ENCODE data around the gene SMPDL3A. TPM values are rescaled to one million over a fixed set of nuclear protein-coding genes. Genes with fewer than 3 reads are reported as not detected.

SMPDL3A gene
- total RNA-seq, 2 donors from 2014 or later: 0.29 to 0.58 TPM

DNA sequence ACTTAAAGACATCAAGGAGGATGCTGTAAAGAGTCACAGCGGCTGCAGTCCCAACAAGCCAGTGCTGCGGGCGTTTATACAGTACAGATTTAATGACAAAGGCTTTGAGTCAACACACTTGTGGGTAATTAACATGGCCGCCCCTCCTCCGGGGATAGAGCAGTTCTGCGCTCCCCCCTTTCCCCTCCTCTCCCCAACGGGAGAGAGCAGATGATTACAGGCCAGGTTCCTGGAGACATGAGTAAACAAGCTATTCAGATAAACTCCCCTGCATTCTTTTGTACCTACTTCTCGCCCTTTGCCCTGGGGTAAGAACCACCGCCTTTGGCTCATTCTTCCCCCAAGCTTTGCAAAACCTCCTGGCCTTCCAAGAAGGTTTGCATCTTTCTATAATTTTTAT, 33.2 kb upstream of the SMPDL3A start:
- peaks cover 6% of the 10 kb centered on the region for H3K4me1 Mint-ChIP-seq
- no peak overlapping the region for H3K27ac Mint-ChIP-seq
- ATAC-seq (replicated peaks): no peak
- H3K36me3 Mint-ChIP-seq (ENCODE audit: low read depth): no peaks in the 10 kb centered on the region
- no peaks in the 10 kb centered on the region for H3K9me3 Mint-ChIP-seq
- H3K4me3 Mint-ChIP-seq: no peak overlapping the region
- H3K27me3 Mint-ChIP-seq: peaks cover 3% of the 10 kb centered on the region

DNA sequence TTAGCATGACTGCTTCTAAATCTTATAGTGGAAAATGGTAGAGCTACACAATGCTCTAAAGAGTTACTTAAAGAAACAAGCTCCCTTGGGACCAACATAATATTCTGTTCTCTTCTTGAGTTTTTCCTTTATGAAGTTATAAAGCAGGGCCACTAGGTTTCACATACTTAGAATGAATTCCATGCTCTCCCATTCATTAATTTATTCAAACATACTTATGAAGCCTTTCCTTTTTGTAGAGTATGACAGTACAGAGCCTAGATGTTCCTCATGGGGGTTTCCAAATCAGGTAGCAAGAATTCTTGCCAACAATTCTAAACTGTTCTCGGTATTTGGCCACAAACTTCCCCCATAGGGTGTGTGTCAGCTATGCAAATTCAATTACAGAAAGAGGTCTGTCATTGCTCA, 30.1 kb upstream of the SMPDL3A start:
- Mint-ChIP-seq H3K27me3 (peaks cover 3% of the 10 kb centered on the region), H3K27ac (no peak overlapping the region), H3K36me3 (ENCODE audit: low read depth) (no peaks in the 10 kb centered on the region), H3K4me1 (no peaks in the 10 kb centered on the region), H3K9me3 (no peaks in the 10 kb centered on the region), H3K4me3 (no peak overlapping the region)
- ATAC-seq (replicated peaks): peak; percentile 77

DNA sequence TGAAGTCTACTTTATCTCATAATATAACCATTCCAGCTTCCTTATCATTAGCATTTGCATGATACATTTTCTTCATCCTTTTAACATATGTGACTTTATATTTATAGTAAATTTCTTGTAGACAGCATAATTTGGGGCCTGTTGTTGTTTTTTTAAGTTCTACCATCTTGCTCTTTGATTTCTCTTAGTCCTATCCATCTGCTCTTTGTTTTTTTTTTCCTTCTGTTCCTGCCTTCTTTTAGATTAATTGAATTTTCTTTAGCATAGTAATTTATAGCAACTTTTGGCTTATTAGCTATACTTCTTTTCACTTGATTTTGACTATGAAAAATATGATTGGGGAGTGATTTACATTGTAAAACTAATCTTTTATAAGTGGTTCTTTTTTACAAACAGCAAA, 28.7 kb upstream of the SMPDL3A start:
- no peaks in the 10 kb centered on the region for H3K4me1 Mint-ChIP-seq
- H3K36me3 Mint-ChIP-seq (ENCODE audit: low read depth): no peaks in the 10 kb centered on the region
- no peak for ATAC-seq (replicated peaks)
- no peaks in the 10 kb centered on the region for H3K9me3 Mint-ChIP-seq
- peaks cover 3% of the 10 kb centered on the region for H3K27me3 Mint-ChIP-seq
- H3K27ac Mint-ChIP-seq: no peak overlapping the region
- no peak overlapping the region for H3K4me3 Mint-ChIP-seq

DNA sequence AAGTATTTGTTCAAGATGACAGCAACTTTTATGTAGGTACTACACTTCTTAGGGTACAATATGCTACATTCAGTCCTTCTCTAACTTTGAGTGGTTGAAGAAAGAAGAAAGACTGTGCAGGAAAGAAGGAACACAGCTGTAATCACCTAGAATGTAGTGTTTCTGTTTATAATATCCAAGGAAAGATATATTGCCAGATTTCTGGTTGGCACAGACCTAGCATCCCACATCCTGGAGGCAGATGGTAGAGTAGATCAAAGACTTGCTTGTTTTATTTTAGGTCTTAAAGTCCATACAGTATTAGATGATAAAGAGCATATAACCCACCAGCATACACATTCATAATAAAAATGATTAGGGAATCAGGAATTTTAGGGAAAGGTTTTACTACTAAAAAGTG, 22.8 kb upstream of the SMPDL3A start:
- no peak overlapping the region for H3K4me3 Mint-ChIP-seq
- H3K9me3 Mint-ChIP-seq: no peaks in the 10 kb centered on the region
- no peaks in the 10 kb centered on the region for H3K4me1 Mint-ChIP-seq
- ATAC-seq (replicated peaks): no peak
- H3K36me3 Mint-ChIP-seq (ENCODE audit: low read depth): no peaks in the 10 kb centered on the region
- H3K27me3 Mint-ChIP-seq: peaks cover 13% of the 10 kb centered on the region
- H3K27ac Mint-ChIP-seq: no peak overlapping the region

DNA sequence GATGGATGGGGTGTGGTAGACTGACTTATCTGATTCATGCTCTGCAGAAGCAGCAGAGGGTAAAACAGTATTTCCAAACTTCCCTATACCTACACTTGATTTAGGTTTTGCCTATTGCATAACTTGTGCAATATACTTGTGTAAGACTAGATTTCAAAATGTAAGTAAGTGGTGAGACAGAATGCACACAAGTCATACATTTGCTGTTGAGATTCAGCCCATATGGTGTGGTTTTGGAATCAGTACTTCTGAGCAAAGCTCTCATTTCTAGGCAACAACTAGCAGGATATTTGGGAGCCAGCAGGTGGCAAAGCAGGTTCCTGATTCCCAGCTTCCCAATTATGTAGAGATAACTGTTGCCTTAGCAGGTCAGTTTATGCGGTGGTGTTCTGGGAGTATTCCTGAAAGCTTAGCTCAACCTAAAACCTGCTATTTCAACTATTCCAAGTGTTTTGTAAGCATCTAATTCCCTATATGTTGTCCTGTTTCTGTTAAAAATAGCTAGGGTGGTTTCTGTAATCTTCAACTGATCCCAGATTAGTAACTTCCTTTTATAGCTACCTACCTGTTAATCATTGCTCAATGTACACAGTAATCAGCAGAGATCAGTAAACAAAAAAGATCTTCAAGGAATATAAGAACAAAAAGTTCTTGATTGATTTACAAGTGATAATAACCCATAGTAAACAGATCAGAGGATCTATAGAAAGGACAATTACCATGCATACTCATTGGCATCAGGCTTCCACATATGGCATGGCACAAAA, 18.0 kb upstream of the SMPDL3A start:
- Mint-ChIP-seq H3K9me3 (no peaks in the 10 kb centered on the region), H3K27ac (no peak overlapping the region), H3K4me3 (no peak overlapping the region), H3K27me3 (peaks cover 8% of the 10 kb centered on the region), H3K36me3 (ENCODE audit: low read depth) (no peaks in the 10 kb centered on the region), H3K4me1 (no peaks in the 10 kb centered on the region)
- ATAC-seq (replicated peaks): no peak

DNA sequence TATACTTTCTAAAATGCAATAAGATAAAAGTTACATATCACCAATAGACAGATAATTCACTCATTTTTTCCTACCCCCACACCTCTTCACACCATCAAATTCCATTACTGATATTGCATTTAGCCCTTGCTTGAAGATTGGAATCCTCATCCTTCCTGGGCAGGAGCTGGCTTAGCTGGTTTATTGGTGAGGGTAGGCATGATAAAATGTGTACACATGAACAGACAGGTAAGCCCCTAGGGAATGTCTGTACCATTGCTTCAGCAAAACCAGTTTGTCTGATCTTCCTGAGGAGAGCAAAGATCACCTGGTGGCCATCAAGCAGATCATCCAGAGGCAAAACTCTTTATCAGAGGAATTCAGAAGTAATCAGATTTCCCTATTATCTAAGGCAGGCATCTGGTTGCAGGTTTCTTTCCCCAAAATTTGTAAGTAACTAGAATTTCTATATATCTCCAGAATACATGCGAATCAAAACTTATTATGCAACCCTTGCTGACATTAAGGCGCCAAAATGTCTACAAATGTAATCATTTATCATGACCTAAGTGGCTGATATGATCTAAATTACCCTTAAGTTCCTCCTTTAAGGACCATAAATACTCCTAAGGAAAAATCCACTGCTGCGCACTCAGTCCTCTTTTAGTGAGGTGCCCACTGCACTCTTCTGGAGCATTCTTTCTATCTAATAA, 16.2 kb upstream of the SMPDL3A start:
- Mint-ChIP-seq H3K36me3 (ENCODE audit: low read depth) (no peaks in the 10 kb centered on the region), H3K9me3 (no peaks in the 10 kb centered on the region), H3K4me3 (no peak overlapping the region), H3K27ac (no peak overlapping the region), H3K4me1 (no peaks in the 10 kb centered on the region), H3K27me3 (peaks cover 2% of the 10 kb centered on the region)
- no peak for ATAC-seq (replicated peaks)

DNA sequence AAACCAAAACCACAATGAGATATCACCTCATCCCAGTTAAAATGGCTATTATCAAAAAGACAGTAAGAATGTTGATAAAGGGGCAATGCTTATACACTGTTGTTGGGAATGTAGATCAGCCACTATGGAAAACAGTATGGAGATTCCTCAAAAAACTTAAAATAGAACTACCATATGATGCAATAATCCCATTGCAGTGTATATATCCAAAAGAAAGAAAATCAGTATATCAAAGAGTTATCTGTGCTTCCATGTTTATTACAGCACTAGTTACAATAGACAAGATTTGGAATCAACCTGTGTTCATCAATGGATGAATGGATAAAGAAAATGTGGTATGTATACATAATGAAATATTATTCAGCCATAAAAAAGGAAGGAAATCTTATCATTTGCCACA, 13.1 kb upstream of the SMPDL3A start:
- Mint-ChIP-seq H3K9me3 (no peaks in the 10 kb centered on the region), H3K27me3 (peaks cover 8% of the 10 kb centered on the region), H3K27ac (no peak overlapping the region), H3K4me1 (no peaks in the 10 kb centered on the region), H3K4me3 (no peak overlapping the region), H3K36me3 (ENCODE audit: low read depth) (no peaks in the 10 kb centered on the region)
- ATAC-seq (replicated peaks): no peak

DNA sequence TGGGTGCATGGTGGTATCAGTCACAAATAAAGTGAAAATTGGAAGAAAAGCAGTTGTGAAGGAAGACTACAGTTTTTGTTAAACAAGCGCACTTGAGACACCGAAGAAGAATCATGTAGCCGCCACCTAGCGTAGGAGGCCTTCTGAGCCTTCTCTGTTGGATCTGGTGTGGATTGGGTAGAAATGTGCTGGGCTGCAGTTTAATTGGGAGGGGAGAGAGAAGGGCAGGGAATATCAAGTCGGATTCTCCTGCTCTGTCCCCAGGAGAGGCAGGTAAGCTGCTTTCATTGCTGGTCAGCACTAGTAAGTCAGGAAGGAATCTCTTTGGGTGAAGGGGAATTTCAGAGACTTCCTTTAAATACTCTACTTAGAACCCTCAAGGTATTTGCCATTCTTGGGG, 10.8 kb upstream of the SMPDL3A start:
- H3K27ac Mint-ChIP-seq: no peak overlapping the region
- no peak overlapping the region for H3K4me3 Mint-ChIP-seq
- ATAC-seq (replicated peaks): no peak
- H3K27me3 Mint-ChIP-seq: peaks cover 12% of the 10 kb centered on the region
- H3K9me3 Mint-ChIP-seq: no peaks in the 10 kb centered on the region
- H3K36me3 Mint-ChIP-seq (ENCODE audit: low read depth): no peaks in the 10 kb centered on the region
- H3K4me1 Mint-ChIP-seq: no peaks in the 10 kb centered on the region

DNA sequence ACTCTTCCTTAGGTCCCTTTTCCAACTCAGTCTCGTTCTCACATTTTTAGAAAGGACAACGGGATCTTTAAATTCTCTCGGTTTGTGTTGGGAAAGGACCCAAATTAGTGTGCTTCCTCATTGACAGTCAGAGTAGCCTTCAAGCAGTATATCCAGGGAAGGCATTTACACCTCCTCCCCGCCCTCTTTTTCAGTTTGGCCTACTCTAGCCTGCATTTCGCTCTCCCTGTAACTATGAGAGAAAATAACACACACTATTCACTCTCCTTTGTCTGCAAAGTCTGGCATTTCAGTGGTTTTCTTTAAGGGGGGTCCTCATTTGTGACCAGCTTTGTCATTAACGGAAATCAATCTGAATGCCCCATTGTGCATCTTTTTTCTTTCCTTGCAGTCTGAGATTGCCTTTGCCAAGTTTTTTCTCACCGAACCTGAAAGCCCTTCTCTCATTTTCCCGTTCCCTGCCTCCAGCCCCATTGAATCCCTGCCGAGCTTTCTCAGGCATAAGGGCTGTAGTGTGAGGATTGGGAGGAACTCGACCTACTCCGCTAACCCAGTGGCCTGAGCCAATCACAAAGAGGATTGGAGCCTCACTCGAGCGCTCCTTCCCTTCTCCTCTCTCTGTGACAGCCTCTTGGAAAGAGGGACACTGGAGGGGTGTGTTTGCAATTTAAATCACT, 9.9 kb upstream of the SMPDL3A start:
- H3K36me3 Mint-ChIP-seq (ENCODE audit: low read depth): no peaks in the 10 kb centered on the region
- H3K9me3 Mint-ChIP-seq: no peaks in the 10 kb centered on the region
- H3K27ac Mint-ChIP-seq: no peak overlapping the region
- peaks cover 15% of the 10 kb centered on the region for H3K27me3 Mint-ChIP-seq
- ATAC-seq (replicated peaks): no peak
- no peaks in the 10 kb centered on the region for H3K4me1 Mint-ChIP-seq
- H3K4me3 Mint-ChIP-seq: no peak overlapping the region

DNA sequence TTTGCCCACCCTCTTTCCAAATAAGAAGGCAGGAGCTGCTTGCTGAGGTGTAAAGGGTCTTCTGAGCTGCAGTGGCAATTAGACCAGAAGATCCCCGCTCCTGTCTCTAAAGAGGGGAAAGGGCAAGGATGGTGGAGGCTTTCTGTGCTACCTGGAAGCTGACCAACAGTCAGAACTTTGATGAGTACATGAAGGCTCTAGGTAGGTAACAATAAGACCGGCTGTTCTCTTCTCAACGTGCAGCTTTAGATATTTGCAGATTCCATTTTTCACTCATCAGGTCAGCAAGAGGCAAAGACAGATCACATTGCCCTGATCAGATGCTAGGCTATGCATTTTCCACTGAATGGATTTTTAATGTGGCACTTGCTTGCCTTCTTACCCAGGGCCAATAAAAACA, 9.4 kb upstream of the SMPDL3A start, which contains the start of gene FABP7:
TSS of gene FABP7 (plus strand) at position 50 of the 400 bp plus-strand sequence. CDS start at position 129, 79 bp downstream.
- Mint-ChIP-seq H3K4me1 (no peaks in the 10 kb centered on the region), H3K9me3 (no peaks in the 10 kb centered on the region), H3K27me3 (peaks cover 15% of the 10 kb centered on the region), H3K36me3 (ENCODE audit: low read depth) (no peaks in the 10 kb centered on the region), H3K27ac (no peak within 1 kb of the TSS), H3K4me3 (no peak within 1 kb of the TSS)
- ATAC-seq (replicated peaks): no peak

DNA sequence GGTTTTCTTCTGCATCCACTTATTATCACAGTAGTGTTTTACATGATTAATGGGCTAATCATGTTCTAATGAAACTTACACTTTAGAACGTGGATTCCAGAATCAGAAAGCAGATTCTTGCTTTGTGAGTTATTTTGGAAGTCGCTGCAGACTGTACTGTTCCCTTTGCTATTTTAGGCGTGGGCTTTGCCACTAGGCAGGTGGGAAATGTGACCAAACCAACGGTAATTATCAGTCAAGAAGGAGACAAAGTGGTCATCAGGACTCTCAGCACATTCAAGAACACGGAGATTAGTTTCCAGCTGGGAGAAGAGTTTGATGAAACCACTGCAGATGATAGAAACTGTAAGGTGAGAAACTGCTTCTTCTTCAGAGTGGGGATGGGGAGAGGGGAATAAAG, 8.9 kb upstream of the SMPDL3A start:
- Mint-ChIP-seq H3K4me3 (no peak overlapping the region), H3K36me3 (ENCODE audit: low read depth) (no peaks in the 10 kb centered on the region), H3K9me3 (no peaks in the 10 kb centered on the region), H3K27ac (no peak overlapping the region), H3K4me1 (no peaks in the 10 kb centered on the region), H3K27me3 (peaks cover 15% of the 10 kb centered on the region)
- no peak for ATAC-seq (replicated peaks)

DNA sequence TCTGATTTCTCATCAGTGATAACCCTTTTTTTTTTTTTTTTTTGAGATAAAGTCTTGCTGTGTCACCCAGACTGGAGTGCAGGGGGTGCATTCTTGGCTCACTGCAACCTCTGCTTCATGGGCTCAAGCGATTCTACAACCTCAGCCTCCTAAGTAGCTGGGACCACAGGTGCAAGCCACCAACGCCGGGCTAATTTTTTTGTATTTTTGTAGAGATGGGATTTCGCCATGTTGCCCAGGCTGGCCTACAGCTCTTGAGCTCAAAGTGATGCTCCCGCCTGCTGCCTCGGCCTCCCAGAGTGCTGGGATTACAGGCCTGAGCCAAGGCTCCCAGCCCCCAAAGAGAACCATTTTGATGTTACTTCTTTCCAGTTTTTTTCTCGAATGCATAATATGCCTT, 7.3 kb upstream of the SMPDL3A start:
- H3K4me3 Mint-ChIP-seq: no peak overlapping the region
- H3K36me3 Mint-ChIP-seq (ENCODE audit: low read depth): no peaks in the 10 kb centered on the region
- H3K27me3 Mint-ChIP-seq: peaks cover 15% of the 10 kb centered on the region
- no peaks in the 10 kb centered on the region for H3K9me3 Mint-ChIP-seq
- no peak for ATAC-seq (replicated peaks)
- no peaks in the 10 kb centered on the region for H3K4me1 Mint-ChIP-seq
- H3K27ac Mint-ChIP-seq: no peak overlapping the region

DNA sequence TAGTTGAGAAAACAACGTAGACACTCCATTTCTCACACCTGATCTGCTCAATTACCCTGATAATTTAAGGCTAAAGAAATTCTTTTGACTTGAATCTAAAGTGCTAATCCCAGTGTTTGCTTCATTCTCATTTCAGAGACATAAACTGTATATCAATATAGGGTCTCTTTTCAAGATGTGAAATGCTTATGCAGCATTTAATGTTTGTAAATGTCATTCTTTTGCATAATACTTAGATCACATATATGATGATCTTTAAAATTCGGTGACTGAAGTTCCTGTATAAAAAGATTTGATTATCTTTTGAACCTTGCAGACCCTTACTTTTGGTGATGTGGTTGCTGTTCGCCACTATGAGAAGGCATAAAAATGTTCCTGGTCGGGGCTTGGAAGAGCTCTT, 5.7 kb upstream of the SMPDL3A start:
- Mint-ChIP-seq H3K9me3 (no peaks in the 10 kb centered on the region), H3K4me3 (no peak overlapping the region), H3K27ac (no peak overlapping the region), H3K27me3 (peaks cover 26% of the 10 kb centered on the region), H3K36me3 (ENCODE audit: low read depth) (no peaks in the 10 kb centered on the region), H3K4me1 (no peaks in the 10 kb centered on the region)
- ATAC-seq (replicated peaks): no peak

DNA sequence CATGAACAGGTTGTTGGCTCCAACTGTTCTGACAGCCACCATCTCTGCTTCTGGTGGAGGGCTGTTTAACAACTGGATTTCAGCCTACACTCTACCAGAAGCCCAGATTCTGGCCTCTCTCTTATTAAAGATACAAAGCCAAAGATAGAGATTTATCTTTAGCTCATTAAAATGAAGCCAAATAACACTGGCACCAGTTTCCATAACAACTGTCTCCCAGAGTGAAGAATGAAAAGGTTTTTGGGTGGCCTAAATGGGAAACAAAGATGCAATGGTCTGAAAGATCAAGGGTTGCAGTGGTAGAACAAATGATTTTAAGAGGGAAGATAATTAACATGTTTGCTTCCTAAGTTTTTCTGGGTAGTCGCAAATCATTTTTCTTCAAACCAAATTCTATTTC, 3.2 kb upstream of the SMPDL3A start:
- no peak for ATAC-seq (replicated peaks)
- Mint-ChIP-seq H3K4me1 (no peaks in the 10 kb centered on the region), H3K9me3 (no peaks in the 10 kb centered on the region), H3K27me3 (peaks cover 37% of the 10 kb centered on the region), H3K36me3 (ENCODE audit: low read depth) (no peaks in the 10 kb centered on the region), H3K27ac (no peak overlapping the region), H3K4me3 (no peak overlapping the region)

DNA sequence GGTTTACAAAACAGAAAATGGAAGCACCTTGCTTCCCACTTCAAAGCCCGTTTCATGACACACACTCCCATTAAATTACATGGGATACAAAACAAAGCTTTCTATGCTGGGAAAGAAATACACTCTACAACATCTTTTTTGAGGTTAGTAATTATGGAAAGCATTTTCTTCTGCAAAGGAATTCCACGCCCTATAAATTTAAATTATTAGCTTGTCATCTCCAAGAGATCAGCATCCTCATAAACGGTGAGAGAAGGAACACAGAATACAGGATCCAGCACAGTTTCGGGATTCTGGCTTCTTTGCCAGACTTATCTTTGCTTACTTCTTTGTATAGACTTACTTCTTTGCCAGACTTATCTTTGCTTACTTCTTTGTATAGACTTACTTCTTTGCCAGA, 1.3 kb upstream of the SMPDL3A start:
- H3K27ac Mint-ChIP-seq: no peak overlapping the region
- no peak for ATAC-seq (replicated peaks)
- H3K4me1 Mint-ChIP-seq: no peaks in the 10 kb centered on the region
- H3K27me3 Mint-ChIP-seq: peaks cover 39% of the 10 kb centered on the region
- no peaks in the 10 kb centered on the region for H3K36me3 Mint-ChIP-seq (ENCODE audit: low read depth)
- no peaks in the 10 kb centered on the region for H3K9me3 Mint-ChIP-seq
- no peak overlapping the region for H3K4me3 Mint-ChIP-seq

Data from activated T-helper 17 cell treated with anti-CD3 and anti-CD28 coated beads, Interleukin-2, amount 50 U/mL, for 72 hours (primary cell).